Measurements from ENCODE around the gene CCL21.

CCL21 gene

GRCh38 chr9:34684816-34685215 lies 25.1 kb downstream of the CCL21 start:
- H3K27ac Mint-ChIP-seq (ENCODE audit: low read depth): no peak overlapping the region
- ATAC-seq (replicated peaks; ENCODE audit: extremely low read depth, poor library complexity, severe bottlenecking): no peak
- H3K36me3 Mint-ChIP-seq (ENCODE audit: insufficient read depth): no peaks in the 10 kb centered on the region
- DNase-seq (ENCODE audit: low spot score in 2 of 2): no peak
- H3K9me3 Mint-ChIP-seq: no peaks in the 10 kb centered on the region
- H3K4me3 Mint-ChIP-seq: no peak overlapping the region
- H3K27me3 Mint-ChIP-seq: peaks cover 18% of the 10 kb centered on the region
- H3K4me1 Mint-ChIP-seq: no peaks in the 10 kb centered on the region

GRCh38 chr9:34684145-34684544 lies 25.8 kb downstream of the CCL21 start:
- no peak for ATAC-seq (replicated peaks; ENCODE audit: extremely low read depth, poor library complexity, severe bottlenecking)
- H3K4me1 Mint-ChIP-seq: no peaks in the 10 kb centered on the region
- H3K36me3 Mint-ChIP-seq (ENCODE audit: insufficient read depth): no peaks in the 10 kb centered on the region
- peaks cover 11% of the 10 kb centered on the region for H3K27me3 Mint-ChIP-seq
- H3K9me3 Mint-ChIP-seq: no peaks in the 10 kb centered on the region
- H3K27ac Mint-ChIP-seq (ENCODE audit: low read depth): no peak overlapping the region
- no peak overlapping the region for H3K4me3 Mint-ChIP-seq
- DNase-seq (ENCODE audit: low spot score in 2 of 2): no peak

GRCh38 chr9:34675869-34676268 lies 34.1 kb downstream of the CCL21 start:
- no peaks in the 10 kb centered on the region for H3K36me3 Mint-ChIP-seq (ENCODE audit: insufficient read depth)
- no peaks in the 10 kb centered on the region for H3K27me3 Mint-ChIP-seq
- DNase-seq (ENCODE audit: low spot score in 2 of 2) (no peak), ATAC-seq (replicated peaks; ENCODE audit: extremely low read depth, poor library complexity, severe bottlenecking) (no peak)
- H3K27ac Mint-ChIP-seq (ENCODE audit: low read depth): no peak overlapping the region
- H3K4me3 Mint-ChIP-seq: no peak overlapping the region
- no peaks in the 10 kb centered on the region for H3K4me1 Mint-ChIP-seq
- no peaks in the 10 kb centered on the region for H3K9me3 Mint-ChIP-seq

GRCh38 chr9:34675048-34675714 lies 34.8 kb downstream of the CCL21 start:
- no peaks in the 10 kb centered on the region for H3K9me3 Mint-ChIP-seq
- no peak overlapping the region for H3K27ac Mint-ChIP-seq (ENCODE audit: low read depth)
- H3K36me3 Mint-ChIP-seq (ENCODE audit: insufficient read depth): no peaks in the 10 kb centered on the region
- DNase-seq (ENCODE audit: low spot score in 2 of 2) (no peak), ATAC-seq (replicated peaks; ENCODE audit: extremely low read depth, poor library complexity, severe bottlenecking) (no peak)
- no peak overlapping the region for H3K4me3 Mint-ChIP-seq
- no peaks in the 10 kb centered on the region for H3K27me3 Mint-ChIP-seq
- H3K4me1 Mint-ChIP-seq: no peaks in the 10 kb centered on the region

GRCh38 chr9:34674440-34674839 lies 35.5 kb downstream of the CCL21 start:
- Mint-ChIP-seq H3K4me3 (no peak overlapping the region), H3K4me1 (no peaks in the 10 kb centered on the region)
- ATAC-seq (replicated peaks; ENCODE audit: extremely low read depth, poor library complexity, severe bottlenecking): no peak

GRCh38 chr9:34671307-34671706 lies 38.6 kb downstream of the CCL21 start:
- no peak overlapping the region for H3K27ac Mint-ChIP-seq (ENCODE audit: low read depth)
- no peak overlapping the region for H3K4me3 Mint-ChIP-seq
- no peak for DNase-seq (ENCODE audit: low spot score in 2 of 2)
- no peak for ATAC-seq (replicated peaks; ENCODE audit: extremely low read depth, poor library complexity, severe bottlenecking)
- H3K27me3 Mint-ChIP-seq: no peaks in the 10 kb centered on the region
- H3K4me1 Mint-ChIP-seq: peaks cover 5% of the 10 kb centered on the region
- peaks cover 6% of the 10 kb centered on the region for H3K9me3 Mint-ChIP-seq
- no peaks in the 10 kb centered on the region for H3K36me3 Mint-ChIP-seq (ENCODE audit: insufficient read depth)

More at GRCh38 chr9:34674440-34674839, 35.5 kb downstream of the CCL21 start:
- Mint-ChIP-seq H3K27ac (ENCODE audit: low read depth) (no peak overlapping the region), H3K36me3 (ENCODE audit: insufficient read depth) (no peaks in the 10 kb centered on the region), H3K27me3 (no peaks in the 10 kb centered on the region), H3K9me3 (peaks cover 1% of the 10 kb centered on the region)
- DNase-seq (ENCODE audit: low spot score in 2 of 2): no peak

- Mint-ChIP-seq H3K4me3 (no peak overlapping the region), H3K9me3 (peaks cover 6% of the 10 kb centered on the region), H3K27me3 (no peaks in the 10 kb centered on the region), H3K4me1 (peaks cover 14% of the 10 kb centered on the region), H3K27ac (ENCODE audit: low read depth) (no peak overlapping the region), H3K36me3 (ENCODE audit: insufficient read depth) (peaks cover 8% of the 10 kb centered on the region)
- DNase-seq (ENCODE audit: low spot score in 2 of 2) (no peak), ATAC-seq (replicated peaks; ENCODE audit: extremely low read depth, poor library complexity, severe bottlenecking) (no peak)
Measured at GRCh38 chr9:34669809-34670562, 40.0 kb downstream of the CCL21 start.

GRCh38 chr9:34665381-34666250 lies 44.3 kb downstream of the CCL21 start:
- H3K4me3 Mint-ChIP-seq: peak overlapping the region; percentile 83
- peaks cover 8% of the 10 kb centered on the region for H3K36me3 Mint-ChIP-seq (ENCODE audit: insufficient read depth)
- H3K9me3 Mint-ChIP-seq: peaks cover 6% of the 10 kb centered on the region
- no peaks in the 10 kb centered on the region for H3K27me3 Mint-ChIP-seq
- DNase-seq (ENCODE audit: low spot score in 2 of 2): peak; percentile 76 to 85
- ATAC-seq (replicated peaks; ENCODE audit: extremely low read depth, poor library complexity, severe bottlenecking): peak; percentile 80
- peak overlapping the region; percentile 88 for H3K27ac Mint-ChIP-seq (ENCODE audit: low read depth)
- H3K4me1 Mint-ChIP-seq: peaks cover 40% of the 10 kb centered on the region

GRCh38 chr9:34665067-34665380 lies 44.9 kb downstream of the CCL21 start:
- Mint-ChIP-seq H3K4me1 (peaks cover 40% of the 10 kb centered on the region), H3K4me3 (peak overlapping the region; percentile 83), H3K27me3 (no peaks in the 10 kb centered on the region), H3K36me3 (ENCODE audit: insufficient read depth) (peaks cover 8% of the 10 kb centered on the region), H3K27ac (ENCODE audit: low read depth) (peak overlapping the region; percentile 88), H3K9me3 (peaks cover 6% of the 10 kb centered on the region)
- DNase-seq (ENCODE audit: low spot score in 2 of 2) (no peak), ATAC-seq (replicated peaks; ENCODE audit: extremely low read depth, poor library complexity, severe bottlenecking) (no peak)

- Mint-ChIP-seq H3K9me3 (peaks cover 5% of the 10 kb centered on the region), H3K27ac (ENCODE audit: low read depth) (peak overlapping the region; percentile 88), H3K36me3 (ENCODE audit: insufficient read depth) (peaks cover 8% of the 10 kb centered on the region), H3K4me1 (peaks cover 40% of the 10 kb centered on the region), H3K4me3 (peak overlapping the region; percentile 83), H3K27me3 (no peaks in the 10 kb centered on the region)
- DNase-seq (ENCODE audit: low spot score in 2 of 2) (peak; percentile 52 to 76), ATAC-seq (replicated peaks; ENCODE audit: extremely low read depth, poor library complexity, severe bottlenecking) (peak; percentile 47)
Measured at GRCh38 chr9:34664281-34665066, 45.5 kb downstream of the CCL21 start.

- H3K27me3 Mint-ChIP-seq: no peaks in the 10 kb centered on the region
- peak overlapping the region; percentile 88 for H3K27ac Mint-ChIP-seq (ENCODE audit: low read depth)
- H3K9me3 Mint-ChIP-seq: no peaks in the 10 kb centered on the region
- ATAC-seq (replicated peaks; ENCODE audit: extremely low read depth, poor library complexity, severe bottlenecking) (no peak), DNase-seq (ENCODE audit: low spot score in 2 of 2) (no peak)
- peaks cover 40% of the 10 kb centered on the region for H3K4me1 Mint-ChIP-seq
- peak overlapping the region; percentile 12 for H3K4me3 Mint-ChIP-seq
- peaks cover 8% of the 10 kb centered on the region for H3K36me3 Mint-ChIP-seq (ENCODE audit: insufficient read depth)
Measured at GRCh38 chr9:34663303-34663605, 46.7 kb downstream of the CCL21 start.
